Measurements from ENCODE around the gene ZNF169.
"Not testable (repeated sequence)": the region's sequence is repeated elsewhere in the genome, so short reads cannot be mapped to it uniquely, and the experiment has no call there.

Gene ZNF169

DNA sequence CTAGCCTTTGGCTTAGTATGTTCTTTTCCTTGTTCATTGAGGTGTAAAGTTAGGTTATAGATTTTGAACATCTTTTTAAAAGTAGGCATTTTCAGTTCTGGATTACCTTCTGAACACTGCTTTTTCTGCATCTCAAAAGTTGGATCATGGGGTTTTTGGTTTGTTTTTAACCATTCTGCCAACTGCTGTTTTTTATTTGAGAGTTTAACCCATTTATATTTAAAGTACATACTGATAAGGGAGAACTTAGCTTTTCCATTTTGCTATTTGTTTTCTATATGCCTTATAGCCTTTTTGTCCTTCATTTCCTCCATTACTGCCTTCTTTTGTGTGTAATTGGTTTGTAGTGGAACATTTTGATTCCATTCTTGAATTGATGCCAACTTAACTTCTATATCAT is 30.5 kb upstream of the ZNF169 start:
- no peak for TF ChIP-seq CTCF (IDR thresholded peaks at IDR 0.05; ENCODE audit: borderline replicate concordance, insufficient read depth, low read depth, low read length)
- no peak overlapping the region for H3K4me3 ChIP-seq (ENCODE audit: low read depth, low read length)

- TF ChIP-seq CTCF (IDR thresholded peaks at IDR 0.05; ENCODE audit: borderline replicate concordance, insufficient read depth, low read depth, low read length): no peak
- H3K4me3 ChIP-seq (ENCODE audit: low read depth, low read length): no peak overlapping the region
Observed at GRCh38 chr9:94232428-94232827, 26.7 kb upstream of the ZNF169 start.

DNA sequence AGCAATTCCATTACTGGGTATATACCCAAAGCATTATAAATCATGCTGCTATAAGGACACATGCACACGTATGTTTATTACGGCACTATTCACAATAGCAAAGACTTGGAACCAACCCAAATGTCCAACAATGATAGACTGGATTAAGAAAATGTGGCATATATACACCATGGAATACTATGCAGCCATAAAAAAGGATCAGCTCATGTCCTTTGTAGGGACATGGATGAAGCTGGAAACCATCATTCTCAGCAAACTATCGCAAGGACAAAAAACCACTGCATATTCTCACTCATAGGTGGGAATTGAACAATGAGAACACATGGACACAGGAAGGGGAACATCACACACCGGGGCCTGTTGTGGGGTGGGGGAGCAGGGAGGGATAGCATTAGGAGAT is 18.0 kb upstream of the ZNF169 start:
- not testable (repeated sequence) for H3K4me3 ChIP-seq (ENCODE audit: low read depth, low read length)

GRCh38 chr9:94245651-94246050 is 13.4 kb upstream of the ZNF169 start:
- TF ChIP-seq CTCF (IDR thresholded peaks at IDR 0.05; ENCODE audit: borderline replicate concordance, insufficient read depth, low read depth, low read length): no peak
- no peak overlapping the region for H3K4me3 ChIP-seq (ENCODE audit: low read depth, low read length)

- H3K4me3 ChIP-seq (ENCODE audit: low read depth, low read length): no peak overlapping the region
- no peak for TF ChIP-seq CTCF (IDR thresholded peaks at IDR 0.05; ENCODE audit: borderline replicate concordance, insufficient read depth, low read depth, low read length)
Observed at GRCh38 chr9:94250456-94250855, 8.6 kb upstream of the ZNF169 start.

GRCh38 chr9:94256007-94256406 is 3.1 kb upstream of the ZNF169 start:
- no peak overlapping the region for H3K4me3 ChIP-seq (ENCODE audit: low read depth, low read length)
- TF ChIP-seq CTCF (IDR thresholded peaks at IDR 0.05; ENCODE audit: borderline replicate concordance, insufficient read depth, low read depth, low read length): no peak

DNA sequence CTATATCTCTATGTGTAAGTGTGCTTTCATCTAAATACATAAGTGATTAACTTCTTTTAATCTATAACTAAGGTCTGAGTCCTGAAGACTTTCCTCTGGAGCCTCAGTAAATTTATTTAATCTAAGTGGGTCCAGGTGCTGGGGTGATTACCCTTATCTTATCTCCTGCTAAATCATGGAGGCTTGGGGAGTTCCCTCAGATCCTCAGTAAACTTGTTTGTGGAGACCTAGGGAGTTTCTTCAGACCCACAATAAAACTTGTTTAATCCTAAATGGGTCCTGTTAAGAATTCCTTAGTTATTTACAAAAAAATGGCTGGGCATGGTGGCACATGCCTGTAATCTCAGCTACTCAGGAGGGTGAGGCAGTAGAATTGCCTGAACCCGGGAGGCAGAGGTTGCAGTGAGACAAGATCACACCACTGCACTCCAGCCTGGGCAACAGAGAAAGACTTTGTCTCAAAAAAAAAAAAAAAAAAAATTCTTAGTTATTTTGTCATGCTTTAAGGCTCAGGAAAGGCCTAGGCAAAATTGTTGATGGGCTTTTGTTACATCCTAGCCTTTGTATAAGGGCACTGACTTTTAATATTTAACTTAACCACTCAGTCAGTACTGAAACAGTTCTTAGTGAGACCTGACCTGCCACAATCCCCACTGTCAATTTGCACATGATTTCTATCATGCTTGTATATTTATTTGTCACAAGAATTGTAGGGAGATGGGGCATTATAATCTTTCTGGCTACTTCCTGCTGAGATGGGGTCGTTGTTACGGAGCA is 6.7 kb downstream of the ZNF169 start:
- H3K4me3 ChIP-seq (ENCODE audit: low read depth, low read length): not testable (repeated sequence)

DNA sequence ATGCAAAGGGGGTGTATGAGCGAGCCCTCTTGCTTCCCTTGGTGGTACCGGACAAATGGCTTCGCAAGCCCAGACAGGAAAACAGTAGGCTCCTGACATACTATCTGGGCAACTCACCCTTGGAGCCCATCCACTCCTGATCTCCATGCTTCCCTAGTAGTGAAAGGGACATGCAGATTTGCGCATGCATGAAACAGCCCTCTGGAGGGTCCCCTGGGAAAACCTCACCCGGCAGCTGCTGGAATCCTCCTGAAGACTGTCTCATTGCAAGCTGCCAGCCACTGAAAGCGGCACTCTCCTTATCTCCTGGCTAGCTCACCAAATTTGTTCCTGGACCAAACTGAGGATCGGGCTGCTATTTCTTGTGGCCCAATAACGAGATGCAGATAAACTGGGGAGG is 10.2 kb downstream of the ZNF169 start:
- no peak for TF ChIP-seq CTCF (IDR thresholded peaks at IDR 0.05; ENCODE audit: borderline replicate concordance, insufficient read depth, low read depth, low read length)
- H3K4me3 ChIP-seq (ENCODE audit: low read depth, low read length): no peak overlapping the region
